GM12878 (cell line): ENCODE measurements around the gene FGF11. TPM values are rescaled to one million over a fixed set of nuclear protein-coding genes. Genes with fewer than 3 reads are reported as not detected.

Experiments used
- CUX1 ChIP-seq: IDR thresholded peaks from 2 replicates; pipeline ENCODE4 v1.6.1; 2012; ENCODE audit warnings: improper control_type of control experiment, low read depth, low read length; ENCODE audit not compliant: insufficient replicate concordance
- E2F4 ChIP-seq: IDR thresholded peaks from 2 replicates; pipeline ENCODE4 v1.6.1; 2012; ENCODE audit warnings: low read depth, low read length, improper control_type of control experiment
- MYC ChIP-seq: IDR thresholded peaks from 2 replicates; pipeline ENCODE4 v1.6.1; 2011; ENCODE audit warnings: mild to moderate bottlenecking, low read length, moderate library complexity, inconsistent platforms; ENCODE audit not compliant: insufficient read depth, insufficient replicate concordance, insufficient read length, severe bottlenecking
- POLR2AphosphoS5 ChIP-seq: IDR thresholded peaks from 2 replicates; pipeline ENCODE4 v1.6.1; 2011; ENCODE audit warnings: mild to moderate bottlenecking, low read length, inconsistent platforms
- SIX5 ChIP-seq: IDR thresholded peaks from 2 replicates; pipeline ENCODE4 v1.6.1; 2011; ENCODE audit warnings: mild to moderate bottlenecking, low read depth, low read length, moderate library complexity; ENCODE audit not compliant: severe bottlenecking
- SREBF2 ChIP-seq: IDR thresholded peaks from 2 replicates; pipeline ENCODE4 v1.6.1; 2012; ENCODE audit warnings: mild to moderate bottlenecking, low read length
- TCF7 ChIP-seq: IDR thresholded peaks from 2 replicates; pipeline ENCODE4 v1.6.1; 2014; ENCODE audit warnings: antibody characterized with exemption, borderline replicate concordance
- YY1 ChIP-seq: IDR thresholded peaks from 2 replicates; pipeline ENCODE4 v1.6.1; 2011; ENCODE audit warnings: low read depth, mild to moderate bottlenecking, low read length
- polyA plus RNA-seq, 11 experiments: library from polyadenylated mRNA; depleted of rRNA in 4 of 11; unstranded in 6 of 11; stranded (reverse) in 5 of 11; fragments of >200 nt; fragmentation: Nextera tagmentation in 4 of 11; fragmentation: Illumina TruSeq in 1 of 11; extraction: Ambion mirVana in 4 of 11; extraction: Trizol in 1 of 11; gene quantifications; 1 replicate in 1 of 11; 2 replicates in 10 of 11; pipeline versions ENCODE4 v1.2.1 to v1.2.3, GENCODE V29; 2011 to 2016; ENCODE audit warnings: inconsistent platforms in 2 of 11, missing spikeins in 2 of 11, low read depth in 1 of 11
- total RNA-seq, 4 experiments: library from RNA; depleted of rRNA in 3 of 4; stranded (reverse); fragments of >200 nt in 3 of 4; fragmentation: Illumina TruSeq in 1 of 4; extraction: Trizol in 1 of 4; gene quantifications; 2 replicates each; pipeline versions ENCODE4 v1.2.1 to v1.2.3, GENCODE V29; 2013 to 2021
- TF ChIP-seq, protein P1 (sequence below): fragments of 450-650 bp; IDR thresholded peaks from 2 replicates; pipeline ENCODE4 v1.6.1; 2017; ENCODE audit warnings: borderline replicate concordance

FGF11 gene
- total and polyA plus RNA-seq, 10 of the 15 experiments (the other 5 are each of a cell fraction or from before 2014, with no cell fraction given): 0.69 to 21.1 (median 2.6) TPM

DNA sequence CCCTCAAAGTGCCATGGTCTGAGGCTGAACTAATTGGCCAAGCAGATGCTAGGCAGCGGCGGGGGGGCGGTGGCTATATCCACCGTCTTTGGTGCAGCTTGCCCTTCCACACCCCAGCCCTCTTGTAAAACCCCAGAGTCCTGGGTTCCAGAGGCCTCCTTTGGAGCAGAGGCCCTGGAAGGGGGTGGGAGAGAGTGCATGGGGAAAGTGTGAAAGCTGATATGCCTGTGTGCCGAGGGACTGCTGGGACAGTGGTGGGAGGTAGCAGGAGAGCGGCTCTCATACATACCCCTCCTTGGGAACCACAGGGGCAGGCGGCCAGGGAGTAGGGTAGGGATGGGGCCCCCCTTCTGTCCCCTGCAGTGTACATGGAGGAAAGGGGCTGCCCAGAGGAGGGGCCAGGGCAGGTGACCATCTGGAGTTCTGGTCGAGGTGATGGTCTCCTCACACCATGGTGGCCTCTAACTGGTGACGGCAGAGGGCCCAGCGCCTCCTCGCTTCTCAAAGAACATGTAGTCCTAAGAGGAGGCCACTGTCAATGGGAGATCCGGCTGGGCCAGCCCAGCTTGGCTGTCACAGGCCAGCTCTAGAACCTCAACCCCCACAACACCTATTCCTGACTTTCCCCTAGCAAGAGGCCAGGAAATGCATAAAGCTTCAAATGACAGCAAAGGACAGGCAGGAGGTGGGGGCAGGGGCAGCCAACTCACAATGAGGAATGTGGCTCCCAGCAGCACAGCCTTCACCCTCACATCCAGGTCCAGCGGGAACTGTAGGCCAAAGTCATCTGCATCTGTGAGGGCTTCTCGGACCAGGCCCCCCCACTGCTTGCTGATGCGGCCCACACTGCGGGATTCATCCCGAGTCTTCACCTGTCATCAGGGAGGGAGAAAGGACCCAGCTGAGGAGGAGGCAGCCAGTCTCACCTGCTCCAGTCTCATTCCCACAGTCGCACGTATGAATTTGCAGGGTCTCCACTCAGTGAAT is 49.1 kb upstream of the FGF11 start (continued):
- TF ChIP-seq CUX1: no peak
- TF ChIP-seq TCF7: no peak
- TF ChIP-seq SREBF2: no peak
- TF ChIP-seq YY1: no peak
- TF ChIP-seq MYC: no peak
- no peak for TF ChIP-seq E2F4
- no peak for TF ChIP-seq SIX5
- TF ChIP-seq, protein P1, sequence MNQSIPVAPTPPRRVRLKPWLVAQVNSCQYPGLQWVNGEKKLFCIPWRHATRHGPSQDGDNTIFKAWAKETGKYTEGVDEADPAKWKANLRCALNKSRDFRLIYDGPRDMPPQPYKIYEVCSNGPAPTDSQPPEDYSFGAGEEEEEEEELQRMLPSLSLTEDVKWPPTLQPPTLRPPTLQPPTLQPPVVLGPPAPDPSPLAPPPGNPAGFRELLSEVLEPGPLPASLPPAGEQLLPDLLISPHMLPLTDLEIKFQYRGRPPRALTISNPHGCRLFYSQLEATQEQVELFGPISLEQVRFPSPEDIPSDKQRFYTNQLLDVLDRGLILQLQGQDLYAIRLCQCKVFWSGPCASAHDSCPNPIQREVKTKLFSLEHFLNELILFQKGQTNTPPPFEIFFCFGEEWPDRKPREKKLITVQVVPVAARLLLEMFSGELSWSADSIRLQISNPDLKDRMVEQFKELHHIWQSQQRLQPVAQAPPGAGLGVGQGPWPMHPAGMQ: no peak
- TF ChIP-seq POLR2AphosphoS5: no peak
- TF ChIP-seq, all 136 proteins: peak for 0
